GM12878 (cell line): Measurements from ENCODE around the gene TOPAZ1. TPM values are rescaled to one million over a fixed set of nuclear protein-coding genes. Genes with fewer than 3 reads are reported as not detected.

Experiments
- ATAC-seq: fragments of 200-7000 bp; cut with Tn5 transposase; 3 replicates; pipeline ENCODE4 v1.9.1; 2020; ENCODE audit warnings: mild to moderate bottlenecking, moderate library complexity
- BruUV-seq: library from RNA; stranded (reverse); fragments of 400-500 nt; replicated peaks from 2 replicates; lab custom pipeline; 2021; lab: Mats Ljungman, UMichigan
- CTCF ChIA-PET: fragments of 300-600 bp; sonication (Branson Sonifier 250); formaldehyde crosslinking; extraction: SDS; loops from one replicate; lab custom pipeline; 2021; ENCODE audit warnings: inconsistent platforms; lab: Yijun Ruan, JAX
- POLR2A ChIA-PET: fragments of 350-600 bp; formaldehyde crosslinking; extraction: SDS; loops from one replicate; lab custom pipeline; 2021; ENCODE audit warnings: inconsistent platforms; lab: Charles Lee
- RAD21 ChIA-PET: fragments of 300-600 bp; sonication (Branson Sonifier 250); formaldehyde crosslinking; loops from one replicate; lab custom pipeline; 2023; ENCODE audit warnings: antibody characterized with exemption; ENCODE audit not compliant: unreplicated experiment; lab: Charles Lee
- SMC1A ChIA-PET: fragments of 300-600 bp; sonication (Branson Sonifier 250); formaldehyde crosslinking; loops from one replicate; lab custom pipeline; 2023; ENCODE audit not compliant: unreplicated experiment, uncharacterized antibody; lab: Charles Lee
- DNase-seq: peaks from one replicate; pipeline ENCODE4 v3.0.0-alpha.2; 2011; ENCODE audit warnings: low read depth, low spot score
- FAIRE-seq: peaks from 3 replicates; lab custom pipeline; 2011; peaks lifted over from hg19 to GRCh38; lab: Jason Lieb, UNC
- H2AFZ ChIP-seq: 2 replicates; pipeline ENCODE4 v1.6.0; 2011; ENCODE audit warnings: low read depth, low read length, control low read depth; ENCODE audit not compliant: control insufficient read depth
- H3K27ac ChIP-seq: 2 replicates; pipeline ENCODE4 v1.5.1; 2011; ENCODE audit warnings: control low read depth; ENCODE audit not compliant: control insufficient read depth, insufficient read depth
- H3K27me3 ChIP-seq, 2 experiments: replicated peaks in 1 of 2; 2 replicates each; pipeline versions ENCODE4 v1.6.0 to v1.6.1; 2011; ENCODE audit warnings: low read length in 1 of 2; ENCODE audit not compliant: control insufficient read depth in 2 of 2, insufficient read depth in 2 of 2
- H3K36me3 ChIP-seq, 2 experiments: 2 replicates each; pipeline ENCODE4 v1.5.1; 2011; ENCODE audit warnings: low read length in 1 of 2; ENCODE audit not compliant: control insufficient read depth in 2 of 2, insufficient read depth in 2 of 2
- H3K4me1 ChIP-seq: 2 replicates; pipeline ENCODE4 v1.6.1; 2011; ENCODE audit warnings: mild to moderate bottlenecking, low read length, moderate library complexity, mixed read lengths; ENCODE audit not compliant: control insufficient read depth, insufficient read depth
- H3K4me2 ChIP-seq: 2 replicates; pipeline ENCODE4 v1.6.0; 2011; ENCODE audit warnings: control low read depth; ENCODE audit not compliant: control insufficient read depth, insufficient read depth
- H3K4me3 ChIP-seq: fragments of 200-600 bp; sonication (generic); 2 replicates; pipeline ENCODE4 v1.5.1; 2016
- H3K79me2 ChIP-seq: 2 replicates; pipeline ENCODE4 v1.6.0; 2011; ENCODE audit warnings: low read length; ENCODE audit not compliant: control insufficient read depth, insufficient read depth
- H3K9ac ChIP-seq: 2 replicates; pipeline ENCODE4 v1.8.0; 2011; ENCODE audit warnings: low read length, control low read depth, mixed read lengths; ENCODE audit not compliant: control insufficient read depth, insufficient read depth
- H3K9me3 ChIP-seq: replicated peaks from 3 replicates; pipeline ENCODE4 v1.5.1; 2011; ENCODE audit warnings: mild to moderate bottlenecking, low read length; ENCODE audit not compliant: control insufficient read depth, insufficient read depth
- H4K20me1 ChIP-seq: 2 replicates; pipeline ENCODE4 v1.6.0; 2011; ENCODE audit not compliant: control insufficient read depth, insufficient read depth
- KDM1A ChIP-seq: fragments of 200-600 bp; sonication (generic); IDR thresholded peaks from 2 replicates; pipeline ENCODE4 v1.6.1; 2016; ENCODE audit warnings: borderline replicate concordance
- MTA3 ChIP-seq: IDR thresholded peaks from 2 replicates; pipeline ENCODE4 v1.6.1; 2012; ENCODE audit warnings: low read length, inconsistent platforms, borderline replicate concordance
- MXI1 ChIP-seq: fragments of 150-350 bp; IDR thresholded peaks from 2 replicates; pipeline ENCODE4 v1.6.1; 2011; ENCODE audit warnings: low read depth, mild to moderate bottlenecking, inconsistent platforms, low read length, improper control_type of control experiment
- MYC ChIP-seq: IDR thresholded peaks from 2 replicates; pipeline ENCODE4 v1.6.1; 2011; ENCODE audit warnings: mild to moderate bottlenecking, low read length, moderate library complexity, inconsistent platforms; ENCODE audit not compliant: insufficient read depth, insufficient replicate concordance, insufficient read length, severe bottlenecking
- NR2F1 ChIP-seq: fragments of 450-650 bp; conservative IDR thresholded peaks from 2 replicates; pipeline ENCODE4 v1.6.1; 2017; ENCODE audit warnings: mild to moderate bottlenecking
- POLR2AphosphoS5 ChIP-seq: IDR thresholded peaks from 2 replicates; pipeline ENCODE4 v1.6.1; 2011; ENCODE audit warnings: mild to moderate bottlenecking, low read length, inconsistent platforms
- RAD21 ChIP-seq: IDR thresholded peaks from 2 replicates; pipeline ENCODE4 v1.6.1; 2011; ENCODE audit warnings: mild to moderate bottlenecking, low read depth, low read length, moderate library complexity; ENCODE audit not compliant: insufficient read depth
- RAD51 ChIP-seq: fragments of 450-650 bp; IDR thresholded peaks from 2 replicates; pipeline ENCODE4 v1.6.1; 2016; ENCODE audit warnings: moderate library complexity, mild to moderate bottlenecking, inconsistent platforms
- RBBP5 ChIP-seq: fragments of 200-600 bp; sonication (generic); conservative IDR thresholded peaks from 2 replicates; pipeline ENCODE4 v1.6.1; 2016
- SREBF1 ChIP-seq: IDR thresholded peaks from 2 replicates; pipeline ENCODE4 v1.6.1; 2012; ENCODE audit warnings: mild to moderate bottlenecking, low read length
- SREBF2 ChIP-seq: IDR thresholded peaks from 2 replicates; pipeline ENCODE4 v1.6.1; 2012; ENCODE audit warnings: mild to moderate bottlenecking, low read length
- STAT1 ChIP-seq: fragments of 450-650 bp; conservative IDR thresholded peaks from 2 replicates; pipeline ENCODE4 v1.6.1; 2014; ENCODE audit warnings: antibody characterized with exemption, mild to moderate bottlenecking
- USF2 ChIP-seq: IDR thresholded peaks from 2 replicates; pipeline ENCODE4 v1.6.1; 2011; ENCODE audit warnings: low read depth, low read length, improper control_type of control experiment, borderline replicate concordance
- YY1 ChIP-seq: IDR thresholded peaks from 2 replicates; pipeline ENCODE4 v1.6.1; 2011; ENCODE audit warnings: low read depth, mild to moderate bottlenecking, low read length
- WGBS: methylation state at CpG from one replicate; pipeline ENCODE4 v1.1.6; 2016; ENCODE audit warnings: low lambda C conversion rate; ENCODE audit not compliant: insufficient replicate concordance, insufficient coverage; ENCODE audit errors: missing lambda C conversion rate; 5-methylcytosine and 5-hydroxymethylcytosine counted together
- in situ Hi-C: fragments of 300-500 bp; cut with MboI; formaldehyde crosslinking; loops from 9 replicates; pipeline ENCODE4 v1.14.3; 2018; ENCODE audit warnings: mixed read lengths
- intact Hi-C: fragments of 100-400 bp; cut with micrococcal nuclease; formaldehyde crosslinking; loops from one replicate; pipeline ENCODE4 v1.14.2; 2022; ENCODE audit not compliant: unreplicated experiment
- polyA plus RNA-seq, 11 experiments: library from polyadenylated mRNA; depleted of rRNA in 4 of 11; unstranded in 6 of 11; stranded (reverse) in 5 of 11; fragments of >200 nt; fragmentation: Nextera tagmentation in 4 of 11; fragmentation: Illumina TruSeq in 1 of 11; extraction: Ambion mirVana in 4 of 11; extraction: Trizol in 1 of 11; gene quantifications; 1 replicate in 1 of 11; 2 replicates in 10 of 11; pipeline versions ENCODE4 v1.2.1 to v1.2.3, GENCODE V29; 2011 to 2016; ENCODE audit warnings: inconsistent platforms in 2 of 11, missing spikeins in 2 of 11, low read depth in 1 of 11
- total RNA-seq, 4 experiments: library from RNA; depleted of rRNA in 3 of 4; stranded (reverse); fragments of >200 nt in 3 of 4; fragmentation: Illumina TruSeq in 1 of 4; extraction: Trizol in 1 of 4; gene quantifications; 2 replicates each; pipeline versions ENCODE4 v1.2.1 to v1.2.3, GENCODE V29; 2013 to 2021
- TF ChIP-seq, protein P1 (sequence below): fragments of 450-650 bp; IDR thresholded peaks from 2 replicates; pipeline ENCODE4 v1.6.1; 2017; ENCODE audit warnings: mild to moderate bottlenecking, low read depth, inconsistent platforms; ENCODE audit not compliant: poor library complexity, severe bottlenecking
- TF ChIP-seq, protein P2 (sequence below): fragments of 450-650 bp; IDR thresholded peaks from 2 replicates; pipeline ENCODE4 v1.6.1; 2017; ENCODE audit warnings: mild to moderate bottlenecking, moderate library complexity
- TF ChIP-seq, protein P3 (sequence below): IDR thresholded peaks from 2 replicates; pipeline ENCODE4 v1.6.1; 2012; ENCODE audit warnings: low read depth, low read length, improper control_type of control experiment

TOPAZ1 gene
- total and polyA plus RNA-seq, 10 of the 15 experiments (the other 5 are each of a cell fraction or from before 2014, with no cell fraction given): 0.02 TPM; not detected in 9

DNA sequence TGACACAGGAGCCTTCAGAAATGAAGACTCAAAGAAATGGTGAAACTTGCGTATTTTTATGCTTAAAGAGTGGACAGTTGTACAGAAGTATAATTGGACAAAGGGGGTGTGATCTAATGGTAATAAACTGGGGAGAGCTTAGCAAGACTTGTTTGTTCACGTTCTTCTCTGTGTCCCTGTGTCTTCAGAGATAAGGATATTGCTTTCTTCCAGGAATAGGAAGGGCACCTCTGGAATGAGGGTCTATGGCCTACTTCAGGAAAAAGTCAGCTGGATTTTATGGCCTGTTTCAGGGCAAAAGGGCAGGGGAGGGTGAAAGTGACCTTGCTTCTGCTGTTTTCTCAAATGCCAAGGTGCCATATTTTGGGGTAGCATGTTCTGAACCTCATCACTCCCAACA, 4.5 kb upstream of the TOPAZ1 start:
- H2AFZ ChIP-seq: no peak overlapping the region
- no peak for FAIRE-seq
- ATAC-seq: no peak
- H3K9me3 ChIP-seq: no peaks in the 10 kb centered on the region
- 5% methylated on average over 2 of the region's 2 CpGs for WGBS
- ChIA-PET CTCF (interaction anchor here (0.9 to 2.7 kb wide), 11 partner anchors 11 to 468 kb away, joined by 3 to 15 read pairs (median 3); no protein-coding TSS in a partner anchor), SMC1A (interaction anchor here (0.7 to 0.9 kb wide), 2 partner anchors 36 to 382 kb away, joined by 3 to 4 read pairs; no protein-coding TSS in a partner anchor), RAD21 (no interaction called here), POLR2A (no interaction called here)
- H3K4me1 ChIP-seq: no peaks in the 10 kb centered on the region
- no peak overlapping the region for H3K9ac ChIP-seq
- no peaks in the 10 kb centered on the region for H3K36me3 ChIP-seq
- no peak overlapping the region for H3K4me3 ChIP-seq
- no peaks in the 10 kb centered on the region for H4K20me1 ChIP-seq
- no peak overlapping the region for H3K4me2 ChIP-seq
- no peak for DNase-seq
- intact Hi-C loops (no loop called here), in situ Hi-C loops (no loop called here)
- no TSS peak for BruUV-seq
- H3K79me2 ChIP-seq: no peaks in the 10 kb centered on the region
- H3K27ac ChIP-seq: no peak overlapping the region
- TF ChIP-seq RAD51 (no peak), YY1 (no peak), MXI1 (no peak), MTA3 (no peak), RAD21 (no peak), RBBP5 (no peak), MYC (no peak), STAT1 (no peak), SREBF2 (no peak), USF2 (no peak), SREBF1 (no peak), NR2F1 (no peak), POLR2AphosphoS5 (no peak), KDM1A (no peak)
- TF ChIP-seq, protein P1, sequence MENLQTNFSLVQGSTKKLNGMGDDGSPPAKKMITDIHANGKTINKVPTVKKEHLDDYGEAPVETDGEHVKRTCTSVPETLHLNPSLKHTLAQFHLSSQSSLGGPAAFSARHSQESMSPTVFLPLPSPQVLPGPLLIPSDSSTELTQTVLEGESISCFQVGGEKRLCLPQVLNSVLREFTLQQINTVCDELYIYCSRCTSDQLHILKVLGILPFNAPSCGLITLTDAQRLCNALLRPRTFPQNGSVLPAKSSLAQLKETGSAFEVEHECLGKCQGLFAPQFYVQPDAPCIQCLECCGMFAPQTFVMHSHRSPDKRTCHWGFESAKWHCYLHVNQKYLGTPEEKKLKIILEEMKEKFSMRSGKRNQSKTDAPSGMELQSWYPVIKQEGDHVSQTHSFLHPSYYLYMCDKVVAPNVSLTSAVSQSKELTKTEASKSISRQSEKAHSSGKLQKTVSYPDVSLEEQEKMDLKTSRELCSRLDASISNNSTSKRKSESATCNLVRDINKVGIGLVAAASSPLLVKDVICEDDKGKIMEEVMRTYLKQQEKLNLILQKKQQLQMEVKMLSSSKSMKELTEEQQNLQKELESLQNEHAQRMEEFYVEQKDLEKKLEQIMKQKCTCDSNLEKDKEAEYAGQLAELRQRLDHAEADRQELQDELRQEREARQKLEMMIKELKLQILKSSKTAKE: no peak
- TF ChIP-seq, protein P2, sequence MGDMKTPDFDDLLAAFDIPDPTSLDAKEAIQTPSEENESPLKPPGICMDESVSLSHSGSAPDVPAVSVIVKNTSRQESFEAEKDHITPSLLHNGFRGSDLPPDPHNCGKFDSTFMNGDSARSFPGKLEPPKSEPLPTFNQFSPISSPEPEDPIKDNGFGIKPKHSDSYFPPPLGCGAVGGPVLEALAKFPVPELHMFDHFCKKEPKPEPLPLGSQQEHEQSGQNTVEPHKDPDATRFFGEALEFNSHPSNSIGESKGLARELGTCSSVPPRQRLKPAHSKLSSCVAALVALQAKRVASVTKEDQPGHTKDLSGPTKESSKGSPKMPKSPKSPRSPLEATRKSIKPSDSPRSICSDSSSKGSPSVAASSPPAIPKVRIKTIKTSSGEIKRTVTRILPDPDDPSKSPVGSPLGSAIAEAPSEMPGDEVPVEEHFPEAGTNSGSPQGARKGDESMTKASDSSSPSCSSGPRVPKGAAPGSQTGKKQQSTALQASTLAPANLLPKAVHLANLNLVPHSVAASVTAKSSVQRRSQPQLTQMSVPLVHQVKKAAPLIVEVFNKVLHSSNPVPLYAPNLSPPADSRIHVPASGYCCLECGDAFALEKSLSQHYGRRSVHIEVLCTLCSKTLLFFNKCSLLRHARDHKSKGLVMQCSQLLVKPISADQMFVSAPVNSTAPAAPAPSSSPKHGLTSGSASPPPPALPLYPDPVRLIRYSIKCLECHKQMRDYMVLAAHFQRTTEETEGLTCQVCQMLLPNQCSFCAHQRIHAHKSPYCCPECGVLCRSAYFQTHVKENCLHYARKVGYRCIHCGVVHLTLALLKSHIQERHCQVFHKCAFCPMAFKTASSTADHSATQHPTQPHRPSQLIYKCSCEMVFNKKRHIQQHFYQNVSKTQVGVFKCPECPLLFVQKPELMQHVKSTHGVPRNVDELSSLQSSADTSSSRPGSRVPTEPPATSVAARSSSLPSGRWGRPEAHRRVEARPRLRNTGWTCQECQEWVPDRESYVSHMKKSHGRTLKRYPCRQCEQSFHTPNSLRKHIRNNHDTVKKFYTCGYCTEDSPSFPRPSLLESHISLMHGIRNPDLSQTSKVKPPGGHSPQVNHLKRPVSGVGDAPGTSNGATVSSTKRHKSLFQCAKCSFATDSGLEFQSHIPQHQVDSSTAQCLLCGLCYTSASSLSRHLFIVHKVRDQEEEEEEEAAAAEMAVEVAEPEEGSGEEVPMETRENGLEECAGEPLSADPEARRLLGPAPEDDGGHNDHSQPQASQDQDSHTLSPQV: no peak
- TF ChIP-seq, protein P3, sequence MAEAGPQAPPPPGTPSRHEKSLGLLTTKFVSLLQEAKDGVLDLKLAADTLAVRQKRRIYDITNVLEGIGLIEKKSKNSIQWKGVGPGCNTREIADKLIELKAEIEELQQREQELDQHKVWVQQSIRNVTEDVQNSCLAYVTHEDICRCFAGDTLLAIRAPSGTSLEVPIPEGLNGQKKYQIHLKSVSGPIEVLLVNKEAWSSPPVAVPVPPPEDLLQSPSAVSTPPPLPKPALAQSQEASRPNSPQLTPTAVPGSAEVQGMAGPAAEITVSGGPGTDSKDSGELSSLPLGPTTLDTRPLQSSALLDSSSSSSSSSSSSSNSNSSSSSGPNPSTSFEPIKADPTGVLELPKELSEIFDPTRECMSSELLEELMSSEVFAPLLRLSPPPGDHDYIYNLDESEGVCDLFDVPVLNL: no peak
- no peaks in the 10 kb centered on the region for H3K27me3 ChIP-seq
